Measurements from ENCODE around the gene TMC1.

DNA sequence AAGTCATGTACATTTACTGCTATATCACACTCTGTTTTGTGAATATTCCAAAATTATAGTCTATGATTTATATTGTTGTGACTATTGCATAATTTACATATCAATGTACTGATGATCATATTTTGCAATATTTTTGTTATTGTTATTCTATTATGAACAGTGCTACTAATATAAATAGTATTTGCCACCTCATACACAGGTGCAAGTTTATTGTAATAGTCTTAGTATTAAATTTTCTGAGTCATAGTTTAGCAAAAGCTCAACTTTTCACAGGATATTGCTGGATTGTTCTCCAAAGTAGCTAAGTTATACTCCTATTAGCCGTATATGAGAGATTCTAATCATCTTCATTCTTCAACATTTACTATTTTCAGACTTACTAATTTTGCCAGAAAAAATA lies 124.7 kb downstream of the TMC1 start:
- TF ChIP-seq, protein P1, sequence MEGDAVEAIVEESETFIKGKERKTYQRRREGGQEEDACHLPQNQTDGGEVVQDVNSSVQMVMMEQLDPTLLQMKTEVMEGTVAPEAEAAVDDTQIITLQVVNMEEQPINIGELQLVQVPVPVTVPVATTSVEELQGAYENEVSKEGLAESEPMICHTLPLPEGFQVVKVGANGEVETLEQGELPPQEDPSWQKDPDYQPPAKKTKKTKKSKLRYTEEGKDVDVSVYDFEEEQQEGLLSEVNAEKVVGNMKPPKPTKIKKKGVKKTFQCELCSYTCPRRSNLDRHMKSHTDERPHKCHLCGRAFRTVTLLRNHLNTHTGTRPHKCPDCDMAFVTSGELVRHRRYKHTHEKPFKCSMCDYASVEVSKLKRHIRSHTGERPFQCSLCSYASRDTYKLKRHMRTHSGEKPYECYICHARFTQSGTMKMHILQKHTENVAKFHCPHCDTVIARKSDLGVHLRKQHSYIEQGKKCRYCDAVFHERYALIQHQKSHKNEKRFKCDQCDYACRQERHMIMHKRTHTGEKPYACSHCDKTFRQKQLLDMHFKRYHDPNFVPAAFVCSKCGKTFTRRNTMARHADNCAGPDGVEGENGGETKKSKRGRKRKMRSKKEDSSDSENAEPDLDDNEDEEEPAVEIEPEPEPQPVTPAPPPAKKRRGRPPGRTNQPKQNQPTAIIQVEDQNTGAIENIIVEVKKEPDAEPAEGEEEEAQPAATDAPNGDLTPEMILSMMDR (IDR thresholded peaks at IDR 0.05; ENCODE audit: control extremely low read depth in 1 of 3, insufficient read depth in 1 of 3, low read depth in 1 of 3, low read length in 3 of 3) = no peak
- TF ChIP-seq POLR2A (IDR thresholded peaks at IDR 0.05; ENCODE audit: control extremely low read depth in 1 of 2, low read depth in 2 of 2, low read length in 2 of 2) = no peak
- no peak for TF ChIP-seq GABPA (IDR thresholded peaks at IDR 0.05; ENCODE audit: borderline replicate concordance, insufficient read depth, low read length)
- TF ChIP-seq YY1 (IDR thresholded peaks at IDR 0.05; ENCODE audit: low read depth, low read length) = no peak
- TF ChIP-seq TCF12 (IDR thresholded peaks at IDR 0.05; ENCODE audit: low read depth, low read length) = no peak
- TF ChIP-seq, protein P2, sequence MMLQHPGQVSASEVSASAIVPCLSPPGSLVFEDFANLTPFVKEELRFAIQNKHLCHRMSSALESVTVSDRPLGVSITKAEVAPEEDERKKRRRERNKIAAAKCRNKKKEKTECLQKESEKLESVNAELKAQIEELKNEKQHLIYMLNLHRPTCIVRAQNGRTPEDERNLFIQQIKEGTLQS (IDR thresholded peaks at IDR 0.05; ENCODE audit: insufficient read depth, low read depth, low read length) = no peak
- TF ChIP-seq MAFK (IDR thresholded peaks at IDR 0.05; ENCODE audit: low read depth, low read length) = no peak
- TF ChIP-seq JUND (IDR thresholded peaks at IDR 0.05; ENCODE audit: low read length) = no peak
- no peak for TF ChIP-seq ASH2L (IDR thresholded peaks at IDR 0.05; ENCODE audit: low read length)

All from H1 (cell line).